Sigmoid colon (tissue), 7 donors: ENCODE data around the gene RCHY1. TPM values are rescaled to one million over a fixed set of nuclear protein-coding genes. Genes with fewer than 3 reads are reported as not detected.

Experiments used
- DNase-seq: peaks from one replicate; pipeline ENCODE4 v3.0.0-alpha.2; 2019
- H3K27ac ChIP-seq, 4 donors: fragments of 200-600 bp; sonication (generic); one replicate each; pipeline ENCODE4 v1.5.1; 2016 to 2019; ENCODE audit warnings: mild to moderate bottlenecking in 1 of 4
- H3K27me3 ChIP-seq, 3 donors: fragments of 200-600 bp; sonication (generic); one replicate each; pipeline ENCODE4 v1.5.1; 2019; ENCODE audit warnings: mild to moderate bottlenecking in 1 of 3
- H3K36me3 ChIP-seq, 4 donors: fragments of 200-600 bp; sonication (generic); one replicate each; pipeline ENCODE4 v1.5.1; 2016 to 2019
- H3K4me1 ChIP-seq, 4 donors: fragments of 200-600 bp; sonication (generic); one replicate each; pipeline ENCODE4 v1.5.1; 2017 to 2019
- H3K4me3 ChIP-seq, 4 donors: fragments of 200-600 bp; sonication (generic); one replicate each; pipeline ENCODE4 v1.5.1; 2017 to 2019; ENCODE audit warnings: mild to moderate bottlenecking in 2 of 4, moderate library complexity in 1 of 4
- H3K9me3 ChIP-seq, 4 donors: fragments of 200-600 bp in 3 of 4; sonication (generic) in 3 of 4; one replicate each; pipeline versions ENCODE4 v1.5.1 to v1.6.1; 2013 to 2019
- EP300 ChIP-seq, 4 donors: sonication (generic); formaldehyde crosslinking; IDR thresholded peaks; one replicate each; pipeline ENCODE4 v1.6.1; 2017; ENCODE audit warnings: antibody characterized with exemption in 4 of 4
- POLR2A ChIP-seq, 2 donors: fragments of 450-650 bp; IDR thresholded peaks; one replicate each; pipeline ENCODE4 v1.6.1; 2016; ENCODE audit warnings: antibody characterized with exemption in 2 of 2, mild to moderate bottlenecking in 2 of 2, moderate library complexity in 2 of 2
- POLR2AphosphoS5 ChIP-seq, 4 donors: sonication (generic); formaldehyde crosslinking; IDR thresholded peaks; one replicate each; pipeline ENCODE4 v1.6.1; 2017; ENCODE audit warnings: antibody characterized with exemption in 4 of 4
- WGBS, 2 donors: extraction: QIAGEN DNeasy Blood & Tissue Kit; methylation state at CpG; one replicate each; pipeline ENCODE4 v1.1.7; 2013; 5-methylcytosine and 5-hydroxymethylcytosine counted together
- intact Hi-C: fragments of 100-400 bp; cut with DNase I; formaldehyde crosslinking; loops from one replicate; pipeline ENCODE4 v1.15.1; 2023
- polyA plus RNA-seq, 3 donors: library from polyadenylated mRNA; stranded (reverse); fragments of 200-250 nt; gene quantifications; one replicate each; pipeline ENCODE4 v1.2.3, GENCODE V29; 2013
- total RNA-seq, 4 donors: library from RNA; depleted of rRNA; stranded (reverse); fragments of >200 nt; gene quantifications; one replicate each; pipeline ENCODE4 v1.1.0, GENCODE V29; 2016
- TF ChIP-seq, protein P1 (sequence below), 4 experiments: fragments of 450-650 bp in 3 of 4; fragments of 200-600 bp in 1 of 4; IDR thresholded peaks; one replicate each; pipeline ENCODE4 v1.5.1; 2016 to 2019; ENCODE audit warnings: antibody characterized with exemption in 4 of 4, mild to moderate bottlenecking in 3 of 4, moderate library complexity in 2 of 4
- donor health status: healthy with polysubstance abuse.
- donor health status: Bipolar disorder and iron deficiency.
- donor health status: healthy.

Gene RCHY1
- total and polyA plus RNA-seq, 7 donors, result 19.4 to 41.5 (median 27.1) TPM

DNA sequence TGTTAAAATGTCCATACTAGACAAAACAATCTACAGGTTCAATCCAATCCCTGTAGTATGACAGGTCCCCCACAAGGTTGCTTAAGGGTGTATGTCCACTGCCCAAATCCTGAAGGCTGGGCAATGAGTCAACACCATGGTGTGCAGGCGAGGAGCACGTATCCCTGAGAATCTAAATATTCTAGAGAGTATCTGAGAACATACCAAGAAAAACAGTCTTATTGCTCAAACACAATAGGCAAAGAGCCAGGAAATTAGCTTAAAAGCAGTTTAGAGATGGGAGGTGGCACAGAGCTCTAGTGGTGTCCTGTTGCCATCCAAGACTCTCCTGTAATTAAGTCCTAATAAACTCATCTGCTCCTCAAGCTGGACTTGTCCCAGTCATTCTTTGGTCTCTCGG is 37.0 kb downstream of the RCHY1 start:
- no peak overlapping the region for H3K27ac ChIP-seq
- no peaks in the 10 kb centered on the region for H3K4me1 ChIP-seq
- intact Hi-C loops, result no loop called here
- 97 to 99% methylated on average over 3 of the region's 3 CpGs for WGBS, 2 donors
- no peaks in the 10 kb centered on the region for H3K9me3 ChIP-seq
- TF ChIP-seq POLR2AphosphoS5 (IDR thresholded peaks at IDR 0.05) (no peak), EP300 (IDR thresholded peaks at IDR 0.05) (no peak), POLR2A (IDR thresholded peaks at IDR 0.05) (no peak)
- TF ChIP-seq, protein P1, sequence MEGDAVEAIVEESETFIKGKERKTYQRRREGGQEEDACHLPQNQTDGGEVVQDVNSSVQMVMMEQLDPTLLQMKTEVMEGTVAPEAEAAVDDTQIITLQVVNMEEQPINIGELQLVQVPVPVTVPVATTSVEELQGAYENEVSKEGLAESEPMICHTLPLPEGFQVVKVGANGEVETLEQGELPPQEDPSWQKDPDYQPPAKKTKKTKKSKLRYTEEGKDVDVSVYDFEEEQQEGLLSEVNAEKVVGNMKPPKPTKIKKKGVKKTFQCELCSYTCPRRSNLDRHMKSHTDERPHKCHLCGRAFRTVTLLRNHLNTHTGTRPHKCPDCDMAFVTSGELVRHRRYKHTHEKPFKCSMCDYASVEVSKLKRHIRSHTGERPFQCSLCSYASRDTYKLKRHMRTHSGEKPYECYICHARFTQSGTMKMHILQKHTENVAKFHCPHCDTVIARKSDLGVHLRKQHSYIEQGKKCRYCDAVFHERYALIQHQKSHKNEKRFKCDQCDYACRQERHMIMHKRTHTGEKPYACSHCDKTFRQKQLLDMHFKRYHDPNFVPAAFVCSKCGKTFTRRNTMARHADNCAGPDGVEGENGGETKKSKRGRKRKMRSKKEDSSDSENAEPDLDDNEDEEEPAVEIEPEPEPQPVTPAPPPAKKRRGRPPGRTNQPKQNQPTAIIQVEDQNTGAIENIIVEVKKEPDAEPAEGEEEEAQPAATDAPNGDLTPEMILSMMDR (IDR thresholded peaks at IDR 0.05), result no peak
- no peak overlapping the region for H3K4me3 ChIP-seq
- H3K27me3 ChIP-seq, result no peaks in the 10 kb centered on the region
- DNase-seq, result no peak
- H3K36me3 ChIP-seq, result peaks cover 0 to 42% (median 7%) of the 10 kb centered on the region in 4 donors

DNA sequence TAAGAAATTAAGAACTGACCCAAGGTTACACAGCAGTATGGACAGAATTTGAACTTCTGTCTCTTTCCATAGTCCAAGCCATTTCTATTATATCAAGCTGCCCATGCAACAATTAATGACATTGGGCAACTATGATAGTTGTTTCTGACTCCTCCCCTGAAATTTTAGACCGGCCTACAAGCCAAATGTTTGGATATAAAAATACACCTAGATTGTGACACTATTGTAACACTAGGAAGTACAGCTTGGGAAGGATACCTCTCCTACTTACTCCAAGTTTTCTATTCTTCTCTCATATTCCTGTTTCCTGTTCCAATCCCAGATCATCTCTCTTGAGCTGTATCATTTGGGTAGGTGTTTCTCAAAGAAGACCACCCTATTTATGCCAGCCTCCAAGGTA is 43.5 kb downstream of the RCHY1 start:
- intact Hi-C loops, result no loop called here
- H3K27me3 ChIP-seq, result no peaks in the 10 kb centered on the region
- no peaks in the 10 kb centered on the region for H3K36me3 ChIP-seq
- no peak overlapping the region for H3K27ac ChIP-seq
- 94% methylated on average over 1 of the region's 1 CpG for WGBS, 2 donors
- no peak overlapping the region for H3K4me3 ChIP-seq
- TF ChIP-seq, protein P1 (IDR thresholded peaks at IDR 0.05), result no peak
- TF ChIP-seq POLR2A (IDR thresholded peaks at IDR 0.05) (no peak), EP300 (IDR thresholded peaks at IDR 0.05) (no peak), POLR2AphosphoS5 (IDR thresholded peaks at IDR 0.05) (no peak)
- no peaks in the 10 kb centered on the region for H3K9me3 ChIP-seq
- DNase-seq, result no peak
- peaks cover 0 to 5% (median 0%) of the 10 kb centered on the region in 4 donors for H3K4me1 ChIP-seq

DNA sequence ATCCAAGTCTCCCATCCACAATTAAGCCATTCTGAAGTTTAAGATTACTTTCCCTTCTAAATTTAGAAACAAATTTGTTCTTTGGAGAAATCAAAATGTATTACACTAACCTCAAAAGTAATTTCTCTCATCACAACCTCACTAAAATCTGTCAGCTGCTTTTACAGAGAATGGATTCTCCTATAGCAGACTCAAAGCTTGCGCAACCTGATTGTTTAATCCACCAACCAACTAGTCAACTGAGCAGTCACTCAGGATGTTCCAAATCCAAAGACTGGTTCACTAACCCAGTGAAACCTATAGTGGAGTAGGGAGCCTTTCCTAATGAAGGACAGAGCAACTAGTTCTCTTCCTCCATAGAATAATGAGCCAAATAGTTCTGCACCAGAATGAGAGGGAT is 44.3 kb downstream of the RCHY1 start:
- Histone ChIP-seq H3K36me3 (no peaks in the 10 kb centered on the region), H3K4me1 (peaks cover 0 to 5% (median 0%) of the 10 kb centered on the region in 4 donors), H3K27ac (no peak overlapping the region), H3K4me3 (no peak overlapping the region), H3K9me3 (no peaks in the 10 kb centered on the region), H3K27me3 (no peaks in the 10 kb centered on the region)
- DNase-seq, result no peak
- no peak for TF ChIP-seq POLR2A (IDR thresholded peaks at IDR 0.05)
- no peak for TF ChIP-seq POLR2AphosphoS5 (IDR thresholded peaks at IDR 0.05)
- no peak for TF ChIP-seq EP300 (IDR thresholded peaks at IDR 0.05)
- TF ChIP-seq, protein P1 (IDR thresholded peaks at IDR 0.05), result no peak
- intact Hi-C loops, result loop anchor here (5.0 kb wide), 1 partner anchor 538 kb away; the partner anchor contains the start of gene PARM1
- WGBS, 2 donors, result 96 to 99% methylated on average over 1 of the region's 1 CpG

DNA sequence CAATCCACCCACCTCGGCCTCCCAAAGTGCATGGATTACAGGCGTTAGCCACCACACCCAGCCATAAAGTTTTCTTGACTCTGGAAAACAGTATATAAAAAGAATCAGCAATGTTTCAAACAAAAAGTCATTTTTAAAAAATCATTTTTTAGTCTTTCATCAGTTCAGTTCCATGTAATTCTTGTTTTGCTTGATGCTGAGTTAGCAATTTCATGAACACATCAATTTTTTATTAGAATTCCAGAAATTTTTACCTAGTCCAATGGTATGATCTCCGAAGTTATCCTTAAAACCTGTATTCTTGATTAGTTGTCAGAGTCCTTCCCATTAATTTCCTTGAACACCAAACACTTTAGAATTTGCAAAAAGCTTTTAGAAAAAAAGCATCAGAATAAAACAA is 56.8 kb downstream of the RCHY1 start:
- DNase-seq, result no peak
- WGBS, 2 donors, result 40 to 71% methylated on average over 3 of the region's 3 CpGs
- no peak for TF ChIP-seq POLR2AphosphoS5 (IDR thresholded peaks at IDR 0.05)
- TF ChIP-seq, protein P1 (IDR thresholded peaks at IDR 0.05), result no peak
- TF ChIP-seq POLR2A (IDR thresholded peaks at IDR 0.05), result no peak
- no peak for TF ChIP-seq EP300 (IDR thresholded peaks at IDR 0.05)
- Histone ChIP-seq H3K36me3 (no peaks in the 10 kb centered on the region), H3K9me3 (no peaks in the 10 kb centered on the region), H3K4me3 (no peak overlapping the region), H3K27me3 (no peaks in the 10 kb centered on the region), H3K4me1 (no peaks in the 10 kb centered on the region), H3K27ac (no peak overlapping the region)
- intact Hi-C loops, result no loop called here

DNA sequence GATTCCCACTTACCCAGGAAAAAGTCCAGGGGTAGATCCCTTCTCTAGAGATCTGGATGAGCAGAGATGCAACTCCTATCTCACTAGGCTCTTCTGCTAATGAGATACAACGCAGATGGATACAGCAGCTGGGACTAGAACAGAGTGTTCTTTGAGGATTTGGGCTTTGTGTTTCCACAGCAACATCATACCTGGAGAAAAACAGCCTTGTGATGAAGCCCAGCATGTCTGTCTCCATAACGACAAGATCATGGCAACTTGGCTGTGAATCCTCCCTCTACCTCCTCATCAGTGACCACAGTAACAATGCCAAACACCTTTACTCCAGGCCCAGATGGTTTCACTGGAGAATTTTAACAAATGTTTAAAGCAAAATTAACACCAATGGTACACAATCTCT is 80.1 kb downstream of the RCHY1 start:
- WGBS, 2 donors, result 64 to 69% methylated on average over 2 of the region's 2 CpGs
- Histone ChIP-seq H3K27ac (no peak overlapping the region), H3K4me1 (no peaks in the 10 kb centered on the region), H3K36me3 (no peaks in the 10 kb centered on the region), H3K27me3 (no peaks in the 10 kb centered on the region), H3K9me3 (peaks cover 0 to 2% (median 0%) of the 10 kb centered on the region in 4 donors), H3K4me3 (no peak overlapping the region)
- no peak for TF ChIP-seq POLR2AphosphoS5 (IDR thresholded peaks at IDR 0.05)
- no peak for TF ChIP-seq EP300 (IDR thresholded peaks at IDR 0.05)
- no peak for TF ChIP-seq POLR2A (IDR thresholded peaks at IDR 0.05)
- TF ChIP-seq, protein P1 (IDR thresholded peaks at IDR 0.05), result no peak
- intact Hi-C loops, result no loop called here
- no peak for DNase-seq
